ENCODE measurements around the gene ITGA5.

- TF ChIP-seq CTCF (IDR thresholded peaks at IDR 0.05; ENCODE audit: insufficient read depth, low read depth, low read length) (no peak), EZH2 (IDR thresholded peaks at IDR 0.05; ENCODE audit: insufficient read depth, low read length) (no peak)
These were observed 69.4 kb downstream of the ITGA5 start for GRCh38 chr12:54349679-54350078.
